Fibroblast of pulmonary artery (primary cell): ENCODE data around the gene TBCD.

Experiments used
- DNase-seq: peaks from one replicate; pipeline ENCODE4 v3.0.0-alpha.2; 2010; ENCODE audit warnings: low read depth
- H3K4me3 ChIP-seq: replicated peaks from 2 replicates; pipeline ENCODE4 v1.5.1; 2011; ENCODE audit warnings: low read depth, mild to moderate bottlenecking, control low read depth, low read length, moderate library complexity
- TF ChIP-seq, protein P1 (sequence below): IDR thresholded peaks from 2 replicates; pipeline ENCODE4 v1.5.1; 2011; ENCODE audit warnings: mild to moderate bottlenecking, control low read depth, low read length, inconsistent platforms; ENCODE audit errors: missing control alignments

TBCD gene

DNA sequence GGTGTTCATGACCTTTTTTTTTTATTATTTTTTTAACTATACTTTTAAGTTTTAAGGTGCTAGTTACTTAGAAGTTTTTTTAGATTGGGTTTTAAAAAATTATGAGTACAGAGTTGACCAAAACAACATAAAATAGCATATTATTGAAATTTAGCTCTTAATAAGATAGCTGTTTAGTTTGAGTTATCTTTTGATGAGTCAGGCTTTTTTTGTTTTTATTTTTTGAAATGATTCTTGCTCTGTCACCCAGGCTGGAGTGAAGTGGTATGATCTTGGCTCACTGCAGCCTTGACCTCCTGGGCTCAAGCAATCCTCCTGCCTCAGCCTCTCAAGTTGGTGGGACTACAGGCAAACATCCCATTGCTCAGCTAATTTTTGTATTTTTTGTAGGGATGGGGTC, 74.3 kb downstream of the TBCD start:
- H3K4me3 ChIP-seq = no peak overlapping the region
- DNase-seq = no peak
- TF ChIP-seq, protein P1, sequence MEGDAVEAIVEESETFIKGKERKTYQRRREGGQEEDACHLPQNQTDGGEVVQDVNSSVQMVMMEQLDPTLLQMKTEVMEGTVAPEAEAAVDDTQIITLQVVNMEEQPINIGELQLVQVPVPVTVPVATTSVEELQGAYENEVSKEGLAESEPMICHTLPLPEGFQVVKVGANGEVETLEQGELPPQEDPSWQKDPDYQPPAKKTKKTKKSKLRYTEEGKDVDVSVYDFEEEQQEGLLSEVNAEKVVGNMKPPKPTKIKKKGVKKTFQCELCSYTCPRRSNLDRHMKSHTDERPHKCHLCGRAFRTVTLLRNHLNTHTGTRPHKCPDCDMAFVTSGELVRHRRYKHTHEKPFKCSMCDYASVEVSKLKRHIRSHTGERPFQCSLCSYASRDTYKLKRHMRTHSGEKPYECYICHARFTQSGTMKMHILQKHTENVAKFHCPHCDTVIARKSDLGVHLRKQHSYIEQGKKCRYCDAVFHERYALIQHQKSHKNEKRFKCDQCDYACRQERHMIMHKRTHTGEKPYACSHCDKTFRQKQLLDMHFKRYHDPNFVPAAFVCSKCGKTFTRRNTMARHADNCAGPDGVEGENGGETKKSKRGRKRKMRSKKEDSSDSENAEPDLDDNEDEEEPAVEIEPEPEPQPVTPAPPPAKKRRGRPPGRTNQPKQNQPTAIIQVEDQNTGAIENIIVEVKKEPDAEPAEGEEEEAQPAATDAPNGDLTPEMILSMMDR = no peak

DNA sequence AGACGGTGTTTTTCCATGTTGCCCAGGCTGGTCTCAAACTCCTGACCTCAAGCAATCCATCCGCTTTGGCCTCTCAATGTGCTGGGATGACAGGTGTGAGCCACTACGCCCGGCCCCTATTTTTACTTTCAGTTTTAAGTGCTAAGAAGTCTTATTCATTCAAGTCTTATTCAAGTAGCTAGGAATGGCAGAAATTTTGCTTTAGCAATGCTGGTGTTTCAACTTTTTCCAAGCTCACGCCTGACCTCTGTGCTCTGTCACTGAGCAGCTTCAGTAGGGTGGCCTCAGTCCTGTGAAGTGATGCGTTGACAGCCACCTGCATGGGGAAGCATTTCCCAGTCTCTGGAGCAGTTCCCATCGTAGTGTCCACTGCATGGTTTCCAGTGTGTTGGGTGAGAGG, 75.1 kb downstream of the TBCD start:
- TF ChIP-seq, protein P1 = no peak
- H3K4me3 ChIP-seq = no peak overlapping the region
- no peak for DNase-seq

DNA sequence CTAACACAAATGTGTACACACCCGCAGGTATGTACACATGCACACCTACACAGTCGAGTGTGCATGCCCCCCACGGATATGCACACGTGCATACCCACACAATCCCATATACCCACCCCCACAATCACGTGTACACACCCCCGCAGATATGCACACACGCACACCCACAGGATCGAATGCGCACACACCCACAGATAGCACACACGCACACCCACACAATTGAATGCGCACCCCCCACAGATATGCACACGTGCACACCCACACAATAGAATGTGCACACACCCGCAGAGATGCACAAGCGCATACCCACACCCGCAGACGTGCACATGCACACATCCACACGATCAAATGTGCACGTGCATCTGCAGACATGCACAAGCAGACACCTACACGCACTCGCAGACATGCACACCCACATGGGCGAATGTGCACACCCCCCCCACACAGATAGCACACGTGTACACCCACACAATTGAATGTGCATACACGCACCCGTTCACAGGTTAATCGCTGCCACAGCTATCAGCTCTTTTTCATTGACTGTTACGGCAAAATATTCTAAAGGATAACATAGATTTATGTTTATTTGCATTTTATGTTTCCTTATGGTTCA, 77.1 kb downstream of the TBCD start:
- no peak for DNase-seq
- TF ChIP-seq, protein P1 = no peak
- no peak overlapping the region for H3K4me3 ChIP-seq

DNA sequence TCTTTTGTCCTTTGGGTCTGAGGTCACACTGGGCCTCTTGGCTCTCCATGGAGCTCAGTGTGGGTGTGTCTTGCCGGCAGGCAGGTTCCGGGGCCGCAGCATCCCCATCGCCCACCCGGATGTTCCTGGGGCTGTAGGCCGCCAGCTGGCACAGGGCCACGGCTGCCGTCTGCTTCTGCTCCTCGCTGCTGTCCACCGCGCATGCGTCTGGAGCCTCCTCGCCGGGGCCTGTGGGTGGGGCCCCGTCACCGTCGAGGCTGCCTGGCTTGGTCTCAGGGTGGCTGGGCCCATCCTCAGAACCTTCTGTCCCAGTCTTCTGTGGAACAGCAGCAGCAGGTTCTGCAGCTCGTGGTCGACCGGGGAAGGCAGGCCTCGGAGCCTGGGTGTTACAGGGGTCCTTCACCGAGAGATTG, 78.4 kb downstream of the TBCD start:
- no peak overlapping the region for H3K4me3 ChIP-seq
- DNase-seq = peak; percentile 48
- TF ChIP-seq, protein P1 = no peak

DNA sequence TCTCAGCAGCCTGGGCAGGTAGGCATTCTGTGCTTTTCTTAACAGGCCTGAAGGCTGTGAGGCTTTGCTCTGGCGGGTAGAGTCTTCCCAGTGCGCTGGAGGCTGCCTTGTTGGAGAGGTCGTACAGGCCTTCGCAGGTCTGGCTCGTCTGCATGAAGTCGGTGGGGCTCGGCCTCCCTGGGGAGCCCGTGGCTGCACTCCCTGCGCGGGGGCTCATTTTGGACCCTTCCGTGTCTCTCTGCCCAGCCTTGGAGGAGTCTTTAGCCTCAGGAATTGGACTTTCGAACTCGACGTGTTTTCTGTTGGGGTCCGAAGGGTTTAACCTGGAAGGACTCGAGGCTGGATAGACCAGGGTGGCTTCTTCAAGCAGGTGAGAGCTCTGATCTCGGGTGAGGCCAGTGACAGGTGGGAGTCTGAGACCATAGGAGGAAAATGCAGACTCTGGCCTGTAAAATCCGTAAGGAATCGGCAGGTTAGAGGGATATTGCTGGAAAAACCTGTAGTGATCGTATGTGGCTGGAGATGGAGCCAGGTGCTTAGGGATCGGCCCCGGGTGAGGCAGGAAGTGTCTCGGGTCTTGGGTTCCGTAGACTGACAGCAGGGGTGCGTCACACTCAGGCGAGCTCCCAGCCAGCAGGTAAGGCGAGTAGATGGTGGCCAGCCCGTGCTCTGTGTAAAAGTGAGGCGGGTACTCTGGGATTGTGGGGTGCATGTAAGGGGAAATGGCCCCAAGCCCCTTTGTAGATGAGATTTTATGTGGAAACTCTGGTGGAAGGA, 79.4 kb downstream of the TBCD start:
- DNase-seq = no peak
- TF ChIP-seq, protein P1 = no peak
- no peak overlapping the region for H3K4me3 ChIP-seq

DNA sequence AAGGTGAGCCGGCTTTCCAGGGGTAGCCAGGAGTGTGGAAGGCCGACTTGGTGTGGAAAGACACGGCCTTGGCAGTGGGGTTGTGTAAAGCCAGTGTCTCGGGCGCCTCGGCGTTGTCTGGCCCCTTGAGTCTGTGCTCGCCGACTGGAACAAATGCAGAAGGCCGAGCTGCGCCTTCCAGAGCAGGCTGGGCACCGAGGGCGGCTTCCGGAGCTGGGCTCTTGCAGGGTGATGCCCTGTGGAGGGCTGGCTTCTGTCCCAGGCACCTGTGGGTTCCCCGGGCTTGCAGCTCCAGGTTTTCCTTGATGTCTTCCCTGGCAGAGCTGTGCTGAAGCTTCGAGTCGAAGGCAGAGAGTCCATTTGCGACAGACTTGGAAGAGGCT, 79.9 kb downstream of the TBCD start:
- TF ChIP-seq, protein P1 = no peak
- no peak for DNase-seq
- H3K4me3 ChIP-seq = no peak overlapping the region
